Glutamatergic neuron (in vitro differentiated cells): ENCODE measurements around the gene SPIRE2. TPM values are rescaled to one million over a fixed set of nuclear protein-coding genes. Genes with fewer than 3 reads are reported as not detected.
A peak's percentile ranks its signal among the peaks of the same experiment; 100 is the strongest.

ENCODE experiments used
- DNase-seq: peaks from one replicate; pipeline ENCODE4 v3.0.0; 2022
- H3K27ac Mint-ChIP-seq: one replicate; pipeline ENCODE4 v1.8.0; 2020; ENCODE audit warnings: mild to moderate bottlenecking, mixed read lengths, inconsistent platforms; ENCODE audit not compliant: unreplicated experiment
- H3K27me3 Mint-ChIP-seq: one replicate; pipeline ENCODE4 v1.8.0; 2020; ENCODE audit warnings: mild to moderate bottlenecking, moderate library complexity, mixed read lengths, inconsistent platforms; ENCODE audit not compliant: unreplicated experiment
- H3K36me3 Mint-ChIP-seq: one replicate; pipeline ENCODE4 v1.8.0; 2020; ENCODE audit warnings: mild to moderate bottlenecking, mixed read lengths, inconsistent platforms; ENCODE audit not compliant: unreplicated experiment
- H3K4me1 Mint-ChIP-seq: one replicate; pipeline ENCODE4 v1.8.0; 2020; ENCODE audit warnings: mild to moderate bottlenecking, low read depth, mixed read lengths, inconsistent platforms; ENCODE audit not compliant: unreplicated experiment
- H3K4me3 Mint-ChIP-seq: one replicate; pipeline ENCODE4 v1.8.0; 2020; ENCODE audit warnings: mild to moderate bottlenecking, mixed read lengths, inconsistent platforms; ENCODE audit not compliant: unreplicated experiment
- H3K9me3 Mint-ChIP-seq: one replicate; pipeline ENCODE4 v1.8.0; 2020; ENCODE audit warnings: mild to moderate bottlenecking, moderate library complexity, mixed read lengths, inconsistent platforms; ENCODE audit not compliant: unreplicated experiment
- CTCF ChIP-seq: fragments of 200-600 bp; sonication (generic); IDR thresholded peaks from one replicate; pipeline ENCODE4 v1.5.0; 2021; ENCODE audit not compliant: partially characterized antibody, unreplicated experiment
- total RNA-seq: library from RNA; stranded (reverse); fragmentation: NEBNext Ultra II Directional; extraction: Animal tissue kit (Norgen Biotek cat#: 25700); gene quantifications from one replicate; pipeline ENCODE4 v1.2.1, GENCODE V29; 2021; ENCODE audit not compliant: unreplicated experiment

Gene SPIRE2
- total RNA-seq, 1 donor from 2014 or later, result 39.2 TPM

- peak; percentile 69 for DNase-seq
- peak overlapping the region; percentile 59 for H3K27ac Mint-ChIP-seq
- no peaks in the 10 kb centered on the region for H3K36me3 Mint-ChIP-seq
- H3K4me1 Mint-ChIP-seq, result peaks cover 3% of the 10 kb centered on the region
- H3K4me3 Mint-ChIP-seq, result peak overlapping the region; percentile 79
- TF ChIP-seq CTCF, result no peak
- peaks cover 27% of the 10 kb centered on the region for H3K27me3 Mint-ChIP-seq
- peaks cover 15% of the 10 kb centered on the region for H3K9me3 Mint-ChIP-seq
These were observed 89.6 kb downstream of the SPIRE2 start for GRCh38 chr16:89917773-89918452.

GRCh38 chr16:89918453-89919347 lies 90.4 kb downstream of the SPIRE2 start, which contains the start of gene MC1R:
Gene MC1R, plus strand, starts transcription at chr16:89918862. Its CDS starts 397 bp downstream, at chr16:89919259.
- peak; percentile 77 for TF ChIP-seq CTCF
- Mint-ChIP-seq H3K4me3 (peak within 1 kb of the TSS; percentile 81), H3K36me3 (no peaks in the 10 kb centered on the region), H3K27ac (peak within 1 kb of the TSS; percentile 59), H3K4me1 (peaks cover 3% of the 10 kb centered on the region), H3K27me3 (peaks cover 27% of the 10 kb centered on the region), H3K9me3 (peaks cover 15% of the 10 kb centered on the region)
- DNase-seq, result peak; percentile 72

GRCh38 chr16:89919535-89920406 lies 91.5 kb downstream of the SPIRE2 start:
- Mint-ChIP-seq H3K36me3 (no peaks in the 10 kb centered on the region), H3K4me1 (peaks cover 3% of the 10 kb centered on the region), H3K27ac (no peak overlapping the region), H3K4me3 (peak overlapping the region; percentile 81), H3K9me3 (peaks cover 18% of the 10 kb centered on the region), H3K27me3 (peaks cover 25% of the 10 kb centered on the region)
- TF ChIP-seq CTCF, result no peak
- DNase-seq, result no peak

GRCh38 chr16:89920723-89921122 lies 92.4 kb downstream of the SPIRE2 start:
- peak overlapping the region; percentile 82 for H3K27ac Mint-ChIP-seq
- H3K4me1 Mint-ChIP-seq, result peaks cover 3% of the 10 kb centered on the region
- H3K36me3 Mint-ChIP-seq, result no peaks in the 10 kb centered on the region
- peaks cover 32% of the 10 kb centered on the region for H3K27me3 Mint-ChIP-seq
- H3K4me3 Mint-ChIP-seq, result peak overlapping the region; percentile 80
- peaks cover 26% of the 10 kb centered on the region for H3K9me3 Mint-ChIP-seq
- no peak for DNase-seq
- no peak for TF ChIP-seq CTCF

Other genes starting within 250 kb of the SPIRE2 start
- 0.39 TPM for gene DPEP1, start 214.8 kb upstream of the SPIRE2 start, total RNA-seq
- 96.3 TPM for gene CHMP1A, start 170.8 kb upstream of the SPIRE2 start, total RNA-seq
- 18.0 TPM for gene SPATA33, start 170.6 kb upstream of the SPIRE2 start, total RNA-seq
- gene CDK10, start 141.8 kb upstream of the SPIRE2 start, total RNA-seq, result 56.9 TPM
- gene SPATA2L, start 126.8 kb upstream of the SPIRE2 start, total RNA-seq, result 18.6 TPM
- gene VPS9D1, start 107.6 kb upstream of the SPIRE2 start, total RNA-seq, result 19.5 TPM
- 20.8 TPM for gene ZNF276, start 106.9 kb upstream of the SPIRE2 start, total RNA-seq
- 42.8 TPM for gene FANCA, start 11.8 kb upstream of the SPIRE2 start, total RNA-seq
- gene TCF25, start 45.1 kb downstream of the SPIRE2 start, total RNA-seq, result 272 TPM
- gene MC1R, start 90.4 kb downstream of the SPIRE2 start, total RNA-seq, result 12.8 TPM
- gene TUBB3, start 94.9 kb downstream of the SPIRE2 start, total RNA-seq, result 3,960 TPM
- 96.0 TPM for gene DEF8, start 120.3 kb downstream of the SPIRE2 start, total RNA-seq
- gene DBNDD1, start 191.0 kb downstream of the SPIRE2 start, total RNA-seq, result 77.8 TPM
- gene PRDM7, start 248.9 kb downstream of the SPIRE2 start, total RNA-seq, result not detected